ENCODE data around the gene SIGLEC6.

SIGLEC6 gene

DNA sequence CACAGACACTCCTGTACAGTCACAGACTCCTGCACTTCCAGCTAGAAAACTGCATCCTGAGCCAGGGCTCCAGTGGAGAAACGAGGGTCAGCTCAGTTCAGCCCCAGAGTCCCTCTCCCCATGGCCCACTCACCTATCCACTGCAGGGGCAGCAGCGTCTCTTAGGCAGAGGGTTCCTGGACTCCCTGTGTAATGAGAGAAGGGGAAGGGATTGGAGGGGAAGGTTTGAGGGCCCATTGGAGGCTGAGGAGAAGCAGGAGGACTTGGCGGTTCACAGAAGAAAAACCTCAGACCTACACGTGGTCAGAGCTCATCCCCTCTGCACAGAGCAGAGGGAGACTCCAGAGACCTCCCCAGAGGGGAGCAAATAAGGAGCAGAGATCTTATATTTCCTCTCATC, 62.3 kb downstream of the SIGLEC6 start:
- TF ChIP-seq, protein P1, sequence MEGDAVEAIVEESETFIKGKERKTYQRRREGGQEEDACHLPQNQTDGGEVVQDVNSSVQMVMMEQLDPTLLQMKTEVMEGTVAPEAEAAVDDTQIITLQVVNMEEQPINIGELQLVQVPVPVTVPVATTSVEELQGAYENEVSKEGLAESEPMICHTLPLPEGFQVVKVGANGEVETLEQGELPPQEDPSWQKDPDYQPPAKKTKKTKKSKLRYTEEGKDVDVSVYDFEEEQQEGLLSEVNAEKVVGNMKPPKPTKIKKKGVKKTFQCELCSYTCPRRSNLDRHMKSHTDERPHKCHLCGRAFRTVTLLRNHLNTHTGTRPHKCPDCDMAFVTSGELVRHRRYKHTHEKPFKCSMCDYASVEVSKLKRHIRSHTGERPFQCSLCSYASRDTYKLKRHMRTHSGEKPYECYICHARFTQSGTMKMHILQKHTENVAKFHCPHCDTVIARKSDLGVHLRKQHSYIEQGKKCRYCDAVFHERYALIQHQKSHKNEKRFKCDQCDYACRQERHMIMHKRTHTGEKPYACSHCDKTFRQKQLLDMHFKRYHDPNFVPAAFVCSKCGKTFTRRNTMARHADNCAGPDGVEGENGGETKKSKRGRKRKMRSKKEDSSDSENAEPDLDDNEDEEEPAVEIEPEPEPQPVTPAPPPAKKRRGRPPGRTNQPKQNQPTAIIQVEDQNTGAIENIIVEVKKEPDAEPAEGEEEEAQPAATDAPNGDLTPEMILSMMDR (IDR thresholded peaks at IDR 0.05; ENCODE audit: low read depth, low read length, missing control alignments): no peak
- Histone ChIP-seq H3K4me3 (ENCODE audit: low read depth, low read length) (no peak overlapping the region), H3K36me3 (replicated peaks) (no peaks in the 10 kb centered on the region), H3K27ac (no peak overlapping the region), H3K27me3 (replicated peaks) (no peaks in the 10 kb centered on the region)
- in situ Hi-C loops (cut with HindIII; ENCODE audit: low pct_ligation_motif_present, low sequenced_read_pairs): no loop called here
- DNase-seq: no peak

DNA sequence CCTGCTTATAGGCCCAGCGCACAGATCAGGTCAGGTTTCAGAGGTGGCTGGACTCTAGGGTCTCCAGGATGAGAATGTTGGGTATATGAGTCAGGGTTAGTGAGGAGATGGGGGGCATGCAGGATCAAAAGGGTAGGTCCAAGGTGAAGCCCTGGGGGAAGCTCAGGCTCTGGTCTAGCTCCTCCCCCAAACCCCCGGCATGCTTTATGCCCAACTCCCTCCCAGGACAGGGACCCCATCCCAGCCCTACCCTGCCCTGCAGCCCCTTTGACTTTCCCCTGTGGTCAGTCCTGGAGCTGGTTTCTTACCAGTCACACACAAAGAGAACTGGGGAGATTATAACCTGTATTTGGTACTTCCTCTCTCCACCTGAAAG, 62.9 kb downstream of the SIGLEC6 start:
- H3K36me3 ChIP-seq (replicated peaks): no peaks in the 10 kb centered on the region
- no peaks in the 10 kb centered on the region for H3K27me3 ChIP-seq (replicated peaks)
- TF ChIP-seq, protein P1 (IDR thresholded peaks at IDR 0.05; ENCODE audit: low read depth, low read length, missing control alignments): no peak
- no peak overlapping the region for H3K4me3 ChIP-seq (ENCODE audit: low read depth, low read length)
- in situ Hi-C loops (cut with HindIII; ENCODE audit: low pct_ligation_motif_present, low sequenced_read_pairs): no loop called here
- no peak overlapping the region for H3K27ac ChIP-seq
- DNase-seq: no peak

DNA sequence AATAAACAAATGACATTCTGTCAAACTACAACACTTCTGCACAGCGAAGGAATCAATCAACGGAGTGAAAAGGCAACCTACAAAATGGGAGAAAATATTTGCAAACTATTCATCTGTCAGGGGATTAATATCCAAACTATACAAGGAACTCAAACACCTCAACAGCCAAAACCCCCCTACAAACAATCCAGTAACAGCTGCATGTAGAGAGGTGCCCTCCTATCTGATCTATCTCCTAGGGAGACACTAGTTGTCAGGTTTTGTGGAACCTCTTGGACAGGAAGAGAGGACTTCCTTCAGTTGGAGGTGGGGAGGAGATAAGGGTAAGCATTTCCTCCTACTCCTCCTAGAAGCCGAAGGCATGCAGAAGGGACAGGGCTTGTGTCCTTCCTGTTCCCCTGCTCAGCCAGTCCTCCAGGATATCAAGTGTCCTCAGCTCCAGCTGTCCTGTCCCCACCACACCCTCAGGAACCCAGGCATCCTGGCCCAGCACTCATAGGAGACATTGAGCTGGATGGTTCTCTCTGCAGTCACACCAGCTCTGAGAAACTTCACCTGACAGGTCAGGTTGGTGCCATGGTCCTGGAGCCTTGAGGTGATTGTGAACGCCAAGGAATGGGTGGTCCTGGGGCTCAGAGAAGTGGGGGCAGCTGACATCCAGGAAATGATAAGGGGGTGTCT, 63.5 kb downstream of the SIGLEC6 start:
- DNase-seq: no peak
- TF ChIP-seq, protein P1 (IDR thresholded peaks at IDR 0.05; ENCODE audit: low read depth, low read length, missing control alignments): no peak
- no peaks in the 10 kb centered on the region for H3K36me3 ChIP-seq (replicated peaks)
- no peak overlapping the region for H3K27ac ChIP-seq
- H3K4me3 ChIP-seq (ENCODE audit: low read depth, low read length): no peak overlapping the region
- H3K27me3 ChIP-seq (replicated peaks): no peaks in the 10 kb centered on the region
- in situ Hi-C loops (cut with HindIII; ENCODE audit: low pct_ligation_motif_present, low sequenced_read_pairs): no loop called here

All from brain microvascular endothelial cell (primary cell).